Parathyroid adenoma (tissue), 2 donors: ENCODE measurements around the gene SLC38A7.
"Not testable (repeated sequence)": the region's sequence is repeated elsewhere in the genome, so short reads cannot be mapped to it uniquely, and the experiment has no call there.

ENCODE experiments used
- H2AFZ ChIP-seq: fragments of 300-600 bp; sonication (generic); one replicate; pipeline ENCODE4 v1.7.0; 2017; ENCODE audit warnings: antibody characterized with exemption, mild to moderate bottlenecking
- H3K27ac ChIP-seq: fragments of 300-600 bp; sonication (generic); one replicate; pipeline ENCODE4 v1.7.0; 2017
- H3K27me3 ChIP-seq: fragments of 300-600 bp; sonication (generic); one replicate; pipeline ENCODE4 v1.7.0; 2017; ENCODE audit warnings: low read length; ENCODE audit not compliant: control insufficient read depth, insufficient read depth
- H3K36me3 ChIP-seq: fragments of 300-600 bp; sonication (generic); one replicate; pipeline ENCODE4 v1.7.0; 2017; ENCODE audit warnings: low read length; ENCODE audit not compliant: control insufficient read depth, insufficient read depth
- H3K4me1 ChIP-seq: fragments of 300-600 bp; sonication (generic); one replicate; pipeline ENCODE4 v1.7.0; 2017; ENCODE audit warnings: control low read depth
- H3K4me2 ChIP-seq: fragments of 300-600 bp; sonication (generic); one replicate; pipeline ENCODE4 v1.7.0; 2017; ENCODE audit warnings: low read length
- H3K4me3 ChIP-seq: fragments of 300-600 bp; sonication (generic); one replicate; pipeline ENCODE4 v1.7.0; 2017; ENCODE audit warnings: low read depth, low read length
- H3K79me2 ChIP-seq: fragments of 300-600 bp; sonication (generic); one replicate; pipeline ENCODE4 v1.7.0; 2017; ENCODE audit warnings: control low read depth
- H3K9ac ChIP-seq: fragments of 300-600 bp; sonication (generic); one replicate; pipeline ENCODE4 v1.7.0; 2017; ENCODE audit warnings: mild to moderate bottlenecking
- H3K9me3 ChIP-seq: fragments of 300-600 bp; sonication (generic); one replicate; pipeline ENCODE4 v1.7.0; 2017; ENCODE audit warnings: low read length; ENCODE audit not compliant: control insufficient read depth
- TF ChIP-seq, protein P1 (sequence below): fragments of 300-600 bp; sonication (generic); IDR thresholded peaks from one replicate; pipeline ENCODE4 v1.7.0; 2017; ENCODE audit warnings: antibody characterized with exemption, mild to moderate bottlenecking
- donor health status: primary hyperparathyroidism.

Gene SLC38A7

DNA sequence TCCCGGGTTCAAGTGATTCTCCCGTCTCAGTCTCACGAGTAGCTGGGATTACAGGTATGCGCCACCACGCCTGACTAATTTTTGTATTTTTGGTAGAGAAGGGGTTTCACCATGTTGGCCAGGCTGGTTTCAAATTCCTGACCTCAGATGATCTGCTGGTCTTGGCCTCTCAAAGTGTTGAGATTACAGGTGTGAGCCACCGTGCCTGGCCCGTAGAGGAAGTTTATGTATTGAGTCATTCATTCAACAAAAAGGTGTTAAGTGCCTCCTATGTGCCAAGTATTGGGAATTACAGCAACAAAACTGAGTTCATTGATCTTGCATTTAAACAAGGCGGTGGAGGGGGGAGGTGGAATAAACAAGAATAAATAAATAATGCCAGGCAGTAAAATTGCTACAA, 44.7 kb downstream of the SLC38A7 start:
- H3K4me2 ChIP-seq, result no peak overlapping the region
- H3K4me1 ChIP-seq, result no peaks in the 10 kb centered on the region
- H3K9ac ChIP-seq, result no peak overlapping the region
- TF ChIP-seq, protein P1, sequence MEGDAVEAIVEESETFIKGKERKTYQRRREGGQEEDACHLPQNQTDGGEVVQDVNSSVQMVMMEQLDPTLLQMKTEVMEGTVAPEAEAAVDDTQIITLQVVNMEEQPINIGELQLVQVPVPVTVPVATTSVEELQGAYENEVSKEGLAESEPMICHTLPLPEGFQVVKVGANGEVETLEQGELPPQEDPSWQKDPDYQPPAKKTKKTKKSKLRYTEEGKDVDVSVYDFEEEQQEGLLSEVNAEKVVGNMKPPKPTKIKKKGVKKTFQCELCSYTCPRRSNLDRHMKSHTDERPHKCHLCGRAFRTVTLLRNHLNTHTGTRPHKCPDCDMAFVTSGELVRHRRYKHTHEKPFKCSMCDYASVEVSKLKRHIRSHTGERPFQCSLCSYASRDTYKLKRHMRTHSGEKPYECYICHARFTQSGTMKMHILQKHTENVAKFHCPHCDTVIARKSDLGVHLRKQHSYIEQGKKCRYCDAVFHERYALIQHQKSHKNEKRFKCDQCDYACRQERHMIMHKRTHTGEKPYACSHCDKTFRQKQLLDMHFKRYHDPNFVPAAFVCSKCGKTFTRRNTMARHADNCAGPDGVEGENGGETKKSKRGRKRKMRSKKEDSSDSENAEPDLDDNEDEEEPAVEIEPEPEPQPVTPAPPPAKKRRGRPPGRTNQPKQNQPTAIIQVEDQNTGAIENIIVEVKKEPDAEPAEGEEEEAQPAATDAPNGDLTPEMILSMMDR, result no peak
- H3K27ac ChIP-seq, result no peak overlapping the region
- H3K4me3 ChIP-seq, result no peak overlapping the region
- H3K36me3 ChIP-seq, result no peaks in the 10 kb centered on the region
- no peaks in the 10 kb centered on the region for H3K27me3 ChIP-seq
- H3K79me2 ChIP-seq, result no peaks in the 10 kb centered on the region
- H3K9me3 ChIP-seq, result no peaks in the 10 kb centered on the region
- no peak overlapping the region for H2AFZ ChIP-seq

DNA sequence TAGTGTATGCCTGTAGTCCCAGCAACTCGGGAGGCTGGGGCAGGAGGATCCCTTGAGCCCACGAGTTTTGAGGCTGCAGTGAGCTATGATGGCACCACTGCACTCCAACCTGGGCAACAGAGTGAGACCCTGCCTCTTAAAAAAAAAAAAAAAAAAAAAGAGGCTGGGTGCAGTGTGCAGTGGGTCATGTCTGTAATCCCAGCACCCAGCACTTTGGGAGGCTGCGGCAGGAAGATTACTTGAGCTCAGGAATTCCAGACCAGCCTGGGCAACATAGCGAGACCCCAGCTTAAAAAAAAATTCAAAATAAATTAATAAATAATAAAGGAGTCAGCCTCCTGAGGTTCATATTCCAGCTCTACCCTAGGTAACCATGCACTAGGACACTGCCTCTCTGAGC, 45.3 kb downstream of the SLC38A7 start:
- H3K9ac ChIP-seq, result no peak overlapping the region

DNA sequence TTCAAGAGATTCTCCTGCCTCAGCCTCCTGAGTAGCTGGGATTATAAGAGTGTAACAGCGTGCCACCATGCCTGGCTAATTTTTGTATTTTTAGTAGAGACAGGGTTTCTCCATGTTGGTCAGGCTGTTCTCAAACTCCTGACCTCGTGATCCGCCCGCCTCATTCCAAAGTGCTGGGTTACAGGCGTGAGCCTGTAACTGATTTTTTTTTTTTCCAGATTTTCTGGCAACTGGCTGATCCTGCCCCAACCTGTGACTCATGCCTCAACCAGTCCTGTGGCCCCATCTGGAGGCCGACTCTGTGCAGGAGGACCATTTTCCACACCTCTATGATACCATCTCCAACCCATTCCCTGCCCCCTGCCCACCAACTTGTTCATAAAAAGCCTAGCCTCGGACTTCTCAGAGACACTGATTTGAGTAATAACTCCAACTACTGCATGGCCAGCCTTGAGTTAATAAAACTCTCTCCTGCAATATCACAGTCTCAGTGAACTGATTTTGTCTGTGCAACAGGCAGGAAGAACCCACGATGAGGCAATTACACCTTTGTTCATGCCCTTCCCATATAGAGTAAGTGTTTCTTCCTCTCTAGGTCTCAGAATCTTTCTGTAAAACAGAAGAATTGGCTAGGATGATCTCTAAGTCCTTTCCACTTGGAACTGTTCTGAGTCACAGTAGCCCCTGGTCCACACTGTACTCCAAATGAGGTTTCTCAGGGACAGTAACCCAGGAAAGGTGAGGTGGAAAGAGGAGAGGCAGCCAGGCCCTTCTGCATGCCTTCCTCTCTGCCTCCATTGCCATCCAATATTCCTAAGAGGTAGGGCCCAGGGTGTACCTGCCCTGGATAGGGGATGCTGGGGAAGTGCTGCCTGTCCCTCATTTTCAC, 46.2 kb downstream of the SLC38A7 start:
- Histone ChIP-seq H3K27ac (no peak overlapping the region), H3K9me3 (no peaks in the 10 kb centered on the region), H3K79me2 (no peaks in the 10 kb centered on the region), H3K4me3 (no peak overlapping the region), H3K4me2 (no peak overlapping the region), H3K27me3 (no peaks in the 10 kb centered on the region), H2AFZ (no peak overlapping the region), H3K4me1 (no peaks in the 10 kb centered on the region), H3K9ac (no peak overlapping the region), H3K36me3 (no peaks in the 10 kb centered on the region)
- TF ChIP-seq, protein P1, result no peak

More for the DNA sequence above, 45.3 kb downstream of the SLC38A7 start:
- H3K79me2 ChIP-seq, result no peaks in the 10 kb centered on the region
- TF ChIP-seq, protein P1, result no peak
- no peak overlapping the region for H3K4me2 ChIP-seq
- no peaks in the 10 kb centered on the region for H3K9me3 ChIP-seq
- H3K36me3 ChIP-seq, result no peaks in the 10 kb centered on the region
- H3K27ac ChIP-seq, result no peak overlapping the region
- H2AFZ ChIP-seq, result no peak overlapping the region
- no peak overlapping the region for H3K4me3 ChIP-seq
- no peaks in the 10 kb centered on the region for H3K27me3 ChIP-seq
- no peaks in the 10 kb centered on the region for H3K4me1 ChIP-seq

DNA sequence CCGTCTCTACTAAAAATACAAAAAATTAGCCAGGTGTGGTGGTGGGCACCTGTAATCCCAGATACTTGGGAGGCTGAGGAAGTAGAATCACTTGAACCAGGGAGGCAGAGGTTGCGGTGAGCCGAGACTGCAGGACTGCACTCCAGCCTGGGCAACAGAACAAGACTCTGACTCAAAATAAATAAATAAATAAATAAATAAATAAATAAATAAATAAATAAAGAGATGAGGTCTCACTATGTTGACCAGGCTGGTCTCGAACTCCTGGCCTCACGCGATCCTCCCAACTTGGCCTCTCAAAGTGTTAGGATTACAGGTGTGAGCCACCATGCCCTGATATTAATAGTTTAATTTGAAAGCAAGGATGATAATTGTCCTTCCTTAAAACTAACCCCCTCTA, 47.5 kb downstream of the SLC38A7 start:
- not testable (repeated sequence) for H3K4me1 ChIP-seq, H3K4me3 ChIP-seq, H3K27me3 ChIP-seq, H3K9ac ChIP-seq, H3K79me2 ChIP-seq, H2AFZ ChIP-seq, H3K4me2 ChIP-seq, H3K9me3 ChIP-seq, H3K36me3 ChIP-seq, H3K27ac ChIP-seq

DNA sequence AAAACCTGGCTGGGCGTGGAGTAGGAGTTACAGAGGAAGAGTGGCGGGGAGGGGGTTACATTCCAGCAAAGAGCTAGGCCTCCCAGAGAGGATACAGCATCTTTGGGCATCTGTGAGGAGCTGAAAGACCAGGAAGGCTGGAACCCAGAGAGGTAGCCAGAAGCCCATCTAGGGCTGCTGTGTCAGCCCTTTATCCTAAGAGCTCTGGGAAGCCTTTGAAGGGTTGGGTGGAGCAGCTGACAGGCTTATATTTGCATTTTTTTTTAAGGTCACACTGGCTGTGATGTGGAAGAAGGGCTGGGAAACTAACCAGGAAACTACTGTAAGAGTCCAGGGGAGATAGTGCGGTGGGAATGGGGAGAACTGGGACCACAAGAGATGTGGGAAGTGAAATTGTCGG, 48.1 kb downstream of the SLC38A7 start:
- Histone ChIP-seq H3K4me3 (no peak overlapping the region), H3K36me3 (no peaks in the 10 kb centered on the region), H3K4me1 (no peaks in the 10 kb centered on the region), H2AFZ (no peak overlapping the region), H3K4me2 (no peak overlapping the region), H3K79me2 (no peaks in the 10 kb centered on the region), H3K9me3 (no peaks in the 10 kb centered on the region), H3K27me3 (no peaks in the 10 kb centered on the region), H3K9ac (no peak overlapping the region), H3K27ac (no peak overlapping the region)
- TF ChIP-seq, protein P1, result no peak
